DND-41 (cell line): ENCODE results near the gene CRELD1.

ENCODE experiments used
- CTCF ChIP-seq: IDR thresholded peaks from 2 replicates; pipeline ENCODE4 v1.5.1; 2012; ENCODE audit warnings: borderline replicate concordance, low read length, moderate library complexity, mild to moderate bottlenecking; ENCODE audit not compliant: poor library complexity, severe bottlenecking; ENCODE audit errors: extremely low read depth
- EZH2 ChIP-seq: IDR thresholded peaks from 3 replicates; pipeline ENCODE4 v1.6.1; 2012; ENCODE audit warnings: borderline replicate concordance, low read depth, mild to moderate bottlenecking, moderate library complexity, low read length, inconsistent platforms; ENCODE audit not compliant: severe bottlenecking

- TF ChIP-seq CTCF (no peak), EZH2 (no peak)
These were observed 2.4 kb downstream of the CRELD1 start for GRCh38 chr3:9935966-9936510.
